NCI-H2107 (cell line): ENCODE measurements around the gene ACAT2.
A peak's percentile ranks its signal among the peaks of the same experiment; 100 is the strongest.
"Not testable (repeated sequence)": the region's sequence is repeated elsewhere in the genome, so short reads cannot be mapped to it uniquely, and the experiment has no call there.

ENCODE experiments used
- DNase-seq: peaks from one replicate; lab custom pipeline; 2025; lab: John Stamatoyannopoulos, UW

Gene ACAT2

GRCh38 chr6:159761873-159762680 is at the start of gene ACAT2:
Gene ACAT2, plus strand, starts transcription at chr6:159762045. Its CDS starts 43 bp downstream, at chr6:159762088.
- peak; percentile 84 for DNase-seq

DNA sequence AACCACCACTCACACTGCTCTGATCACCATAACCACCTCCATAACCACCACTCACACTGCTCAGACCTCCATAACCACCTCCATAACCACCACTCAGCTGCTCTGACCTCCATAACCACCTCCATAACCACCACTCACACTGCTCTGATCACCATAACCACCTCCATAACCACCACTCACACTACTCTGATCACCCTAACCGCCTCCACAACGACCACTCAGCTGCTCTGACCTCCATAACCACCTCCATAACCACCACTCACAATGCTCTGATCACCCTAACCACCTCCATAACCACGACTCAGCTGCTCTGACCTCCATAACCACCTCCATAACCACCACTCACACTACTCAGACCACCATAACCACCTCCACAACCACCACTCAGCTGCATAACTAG is 49.5 kb upstream of the ACAT2 start:
- not testable (repeated sequence) for DNase-seq

- DNase-seq = no peak
Observed at GRCh38 chr6:159713984-159714383, 47.9 kb upstream of the ACAT2 start.

- no peak for DNase-seq
Observed at GRCh38 chr6:159714404-159714803, 47.4 kb upstream of the ACAT2 start.

DNA sequence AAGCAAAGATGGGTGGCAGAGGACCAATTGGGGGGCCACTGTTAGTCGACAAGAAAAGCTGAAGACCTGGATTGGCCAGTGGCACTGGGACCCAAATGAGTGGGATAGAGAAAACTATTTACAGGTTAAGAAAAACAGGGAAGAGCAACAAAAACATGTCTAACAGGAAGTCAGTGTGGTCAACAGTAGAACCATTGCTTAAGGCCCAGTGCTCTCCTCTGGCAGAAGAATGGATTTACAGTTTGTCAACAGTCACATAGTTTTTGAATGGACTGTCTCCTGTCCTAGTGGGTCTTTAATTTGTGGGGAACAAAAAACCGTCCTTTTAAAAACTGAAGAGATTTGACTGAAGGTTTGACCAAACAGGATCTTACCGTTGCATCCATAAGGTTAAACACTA is 46.7 kb upstream of the ACAT2 start:
- no peak for DNase-seq

DNA sequence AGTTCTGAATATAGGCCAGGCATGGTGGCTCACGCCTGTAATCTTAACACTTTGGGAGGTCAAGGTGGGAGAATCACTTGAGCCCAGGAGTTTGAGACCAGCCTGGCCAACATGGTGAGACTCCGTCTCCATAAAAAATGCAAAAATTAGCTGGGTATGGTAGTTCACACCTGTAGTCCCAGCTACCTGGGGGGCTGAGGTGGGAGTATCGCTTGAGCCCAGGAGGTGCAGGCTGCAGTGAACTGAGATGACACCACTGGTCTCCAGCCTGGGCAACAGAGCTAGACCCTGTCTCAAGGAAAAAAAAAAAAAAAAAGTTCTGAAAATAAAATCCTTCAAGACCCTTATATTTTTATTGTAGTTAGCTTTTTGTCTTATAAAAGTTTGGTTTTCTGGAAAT is 46.2 kb upstream of the ACAT2 start:
- DNase-seq = no peak

DNA sequence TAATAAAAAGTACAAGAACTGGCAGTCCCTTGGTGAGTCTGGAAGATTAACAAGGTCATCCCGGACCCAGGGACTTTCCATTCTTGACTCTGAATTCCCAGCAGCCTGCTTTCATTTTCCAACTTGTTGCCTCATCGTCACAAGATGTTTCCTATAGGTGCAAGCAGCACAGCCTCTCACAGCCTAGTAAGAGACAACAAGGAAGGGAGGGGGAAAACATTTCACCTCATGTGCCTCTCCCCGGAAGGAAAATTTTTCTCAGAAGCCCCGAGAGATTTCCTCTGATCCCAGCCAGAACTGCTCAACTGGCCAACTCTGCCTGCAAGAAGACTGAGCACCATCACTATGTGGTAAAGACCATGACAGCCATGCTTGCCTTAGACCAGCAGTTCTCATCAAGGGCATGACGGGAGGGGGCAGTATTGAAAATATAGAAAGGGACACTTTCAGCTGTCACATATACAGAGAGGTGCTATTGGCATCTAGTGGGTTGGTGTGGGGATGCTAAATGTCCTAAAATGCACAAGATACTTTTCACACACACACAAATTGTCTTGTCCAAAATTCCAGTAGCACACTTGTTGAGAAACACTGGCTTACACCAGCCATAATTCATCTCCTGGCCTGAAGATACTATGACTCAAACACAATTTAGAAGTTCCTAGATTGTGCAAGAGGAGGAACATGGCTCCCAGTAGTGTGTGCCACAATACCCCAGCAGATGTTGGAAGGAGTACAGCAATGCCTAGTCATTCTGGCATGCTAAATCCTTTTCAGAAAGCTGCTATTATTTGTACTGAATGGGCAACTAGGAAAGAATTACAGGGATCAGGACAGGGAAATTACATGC is 45.4 kb upstream of the ACAT2 start:
- DNase-seq = no peak

- DNase-seq = no peak
Observed at GRCh38 chr6:159718634-159719033, 43.2 kb upstream of the ACAT2 start.

DNA sequence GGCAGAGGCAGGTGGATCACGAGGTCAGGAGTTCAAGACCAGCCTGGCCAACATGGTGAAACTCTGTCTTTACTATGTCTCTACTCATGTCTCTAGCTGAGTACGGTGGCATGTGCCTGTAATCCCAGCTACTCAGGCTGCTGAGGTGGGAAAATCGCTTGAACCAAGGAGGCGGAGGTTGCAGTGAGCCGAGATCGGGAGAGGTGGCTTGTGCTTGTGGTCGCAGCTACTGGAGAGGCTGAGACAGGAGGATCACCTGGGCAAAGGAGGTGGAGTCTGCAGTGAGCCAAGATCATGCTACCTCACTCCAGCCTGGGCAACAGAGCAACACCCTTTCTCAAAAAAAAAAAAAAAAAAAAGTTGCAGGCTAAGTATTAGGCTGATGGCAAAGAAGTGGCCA is 42.6 kb upstream of the ACAT2 start:
- DNase-seq = no peak

DNA sequence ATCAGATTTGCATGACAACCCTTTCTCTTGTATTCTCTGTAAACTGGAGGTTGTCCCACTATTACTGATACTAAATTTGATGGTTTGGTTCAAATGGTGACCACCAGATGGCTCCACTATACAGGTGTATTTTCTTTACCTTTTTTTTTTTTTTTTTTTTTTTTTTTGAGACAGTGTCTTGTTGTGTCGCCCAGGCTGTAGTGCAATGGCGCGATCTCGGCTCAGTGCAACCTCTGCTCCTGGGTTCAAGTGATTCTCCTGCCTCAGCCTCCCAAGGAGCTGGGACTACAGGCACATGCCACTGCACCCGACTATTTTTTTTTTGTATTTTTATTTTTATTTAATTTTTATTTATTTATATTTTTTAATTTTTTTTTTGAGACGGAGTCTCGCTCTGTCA is 41.1 kb upstream of the ACAT2 start:
- peak; percentile 25 for DNase-seq

- DNase-seq = not testable (repeated sequence)
Observed at GRCh38 chr6:159721981-159722380, 39.9 kb upstream of the ACAT2 start.

GRCh38 chr6:159722655-159723054 is 39.2 kb upstream of the ACAT2 start:
- DNase-seq = no peak

DNA sequence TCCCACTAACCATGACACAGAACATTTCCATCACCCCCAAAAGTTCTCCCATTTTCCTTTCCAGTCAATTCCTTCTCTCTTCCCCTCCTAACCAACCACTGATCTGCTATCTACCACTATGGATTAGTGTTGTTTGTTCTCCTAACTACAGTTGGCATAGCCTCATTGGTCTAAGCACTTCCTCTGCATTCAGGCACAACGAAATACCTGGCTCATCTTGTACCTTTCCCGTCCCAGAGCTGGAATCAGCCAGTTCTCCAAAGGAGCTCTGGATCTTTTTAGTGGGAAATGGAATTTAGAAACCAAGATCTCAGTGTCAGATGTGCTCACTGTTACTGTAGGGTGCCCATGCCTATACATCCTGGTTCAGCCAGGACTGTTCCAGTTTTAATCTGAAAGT is 38.6 kb upstream of the ACAT2 start:
- no peak for DNase-seq

- DNase-seq = no peak
Observed at GRCh38 chr6:159724778-159725177, 37.1 kb upstream of the ACAT2 start.

DNA sequence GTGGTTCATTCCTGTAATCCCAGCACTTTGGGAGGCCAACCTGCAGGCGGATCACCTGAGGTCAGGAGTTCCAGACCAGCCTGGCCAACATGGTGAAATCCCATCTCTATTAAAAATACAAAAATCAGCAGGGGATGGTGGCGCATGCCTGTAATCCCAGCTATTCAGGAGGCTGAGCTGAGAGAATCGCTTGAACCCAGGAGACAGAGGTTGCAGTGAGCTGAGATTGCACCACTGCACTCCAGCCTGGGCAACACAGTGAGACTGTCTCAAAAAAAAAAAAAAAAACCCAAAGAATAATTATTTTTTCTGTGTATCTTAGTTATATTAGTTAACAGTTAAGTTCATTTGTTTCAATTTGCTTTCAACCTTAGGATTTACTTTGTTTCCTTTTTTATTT is 36.6 kb upstream of the ACAT2 start:
- not testable (repeated sequence) for DNase-seq

- no peak for DNase-seq
Observed at GRCh38 chr6:159726255-159726917, 35.5 kb upstream of the ACAT2 start.

DNA sequence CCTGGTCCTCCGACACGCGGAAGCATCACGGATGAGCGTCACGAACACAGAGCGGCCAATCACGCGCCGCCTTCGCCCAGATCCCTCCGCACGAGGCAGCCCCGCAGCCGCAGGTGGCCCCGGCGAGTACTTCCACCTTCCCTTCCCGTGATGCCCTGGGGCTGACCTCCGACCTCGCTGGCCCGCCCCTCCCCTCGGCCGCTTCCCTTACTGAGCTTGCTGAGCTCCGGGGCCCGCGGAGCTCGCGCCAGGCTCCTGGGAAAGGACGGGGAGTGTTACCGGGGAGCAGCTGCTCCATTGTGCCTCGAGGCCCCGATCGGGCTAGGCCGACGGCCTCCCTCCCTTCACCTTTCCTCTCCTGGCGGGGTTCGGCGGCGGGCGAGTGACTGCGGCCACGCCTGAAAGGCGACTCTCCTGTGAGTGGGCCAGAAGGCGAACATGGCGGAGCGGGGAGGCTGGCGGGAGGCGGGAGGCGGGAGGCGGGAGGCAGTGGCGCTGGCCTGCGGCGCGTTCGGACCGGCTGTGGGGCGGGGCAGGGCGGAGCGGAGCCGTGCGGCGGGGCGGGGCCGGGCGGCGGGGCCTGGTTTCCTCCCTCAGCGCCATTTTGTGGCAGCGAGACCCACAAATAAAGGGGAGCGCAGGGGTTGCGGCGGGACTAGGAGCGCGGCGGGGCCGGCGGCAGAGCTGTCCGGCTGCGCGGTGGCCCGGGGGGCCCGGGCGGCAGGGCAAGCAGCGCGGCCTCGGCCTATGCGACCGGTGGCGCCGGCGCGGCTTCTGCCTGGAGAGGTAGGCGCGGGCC is 34.7 kb upstream of the ACAT2 start, which contains the start of gene WTAP:
TSS of gene WTAP (plus strand) at position 589 of the 799 bp plus-strand sequence. CDS start 8,760 bp downstream, outside the sequence.
- peak; percentile 90 for DNase-seq

DNA sequence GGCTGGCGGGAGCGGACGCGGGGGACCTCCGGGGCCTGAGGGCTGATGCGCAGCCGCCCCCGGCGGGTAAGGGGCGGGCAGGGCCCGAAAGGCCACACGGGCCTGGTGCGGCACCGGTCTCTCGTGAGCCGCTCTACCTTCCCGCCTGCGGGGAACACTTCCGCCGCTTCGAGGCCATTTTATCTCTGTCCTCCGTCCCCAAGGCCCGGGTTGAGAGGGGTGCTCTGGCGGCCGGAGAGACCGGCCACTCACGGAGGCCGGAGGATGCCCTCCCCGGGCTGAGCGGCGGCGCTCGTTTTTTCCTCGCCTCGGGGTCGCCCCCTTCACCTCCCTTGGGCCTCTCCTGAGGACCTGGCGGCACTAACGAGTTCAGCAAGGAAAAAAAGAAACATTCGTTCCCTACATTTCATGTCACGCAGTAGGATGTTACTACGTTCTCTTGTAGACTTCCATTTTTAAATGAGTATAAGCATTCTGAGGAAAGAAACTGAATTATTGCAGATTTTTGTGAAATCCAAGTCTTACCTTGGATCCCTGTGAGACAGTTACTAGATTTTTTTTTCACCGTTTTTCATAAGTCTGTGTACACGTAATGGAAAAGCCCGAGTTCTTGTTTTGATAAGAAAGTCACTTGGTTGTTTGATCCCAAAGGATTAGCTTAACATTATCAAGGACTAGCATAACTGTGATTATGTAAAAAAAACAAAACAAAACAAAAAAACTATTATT is 34.0 kb upstream of the ACAT2 start:
- no peak for DNase-seq

- no peak for DNase-seq
Observed at GRCh38 chr6:159728531-159728964, 33.3 kb upstream of the ACAT2 start.

DNA sequence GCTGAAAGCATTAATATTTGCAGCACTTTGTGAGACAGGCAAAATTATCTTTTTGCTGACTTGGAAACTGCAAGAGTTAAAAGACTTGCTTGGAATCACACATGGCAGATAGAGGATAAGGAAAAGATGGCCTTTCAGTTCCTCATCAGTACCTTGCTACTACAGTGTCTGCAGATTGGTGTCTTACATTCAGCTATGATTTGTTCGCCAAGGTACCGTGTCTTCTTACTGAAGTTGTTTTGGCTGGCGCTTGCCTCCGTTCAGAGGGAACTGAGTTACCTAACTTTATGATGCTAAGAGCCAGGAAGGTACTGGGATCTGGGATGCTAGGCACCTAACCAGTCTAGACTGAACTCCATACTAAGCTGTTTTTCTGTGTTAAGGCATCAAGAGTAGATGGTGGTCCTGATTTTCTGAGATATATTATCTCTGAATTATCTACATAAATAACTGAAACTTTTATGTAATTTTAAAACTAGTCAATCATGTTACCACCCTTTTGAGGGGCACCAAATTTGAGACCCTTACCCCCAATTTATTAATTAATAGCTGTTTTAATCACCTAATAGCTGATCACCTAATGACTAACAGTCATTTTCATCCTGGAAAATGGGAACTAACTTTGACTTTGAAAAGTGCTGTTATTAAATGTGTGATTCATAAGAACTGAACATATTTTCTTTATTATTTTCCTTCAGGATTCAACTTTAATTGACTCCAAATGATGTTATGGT is 32.1 kb upstream of the ACAT2 start:
- no peak for DNase-seq
